Measurements from ENCODE around the gene CX3CL1. TPM values are rescaled to one million over a fixed set of nuclear protein-coding genes. Genes with fewer than 3 reads are reported as not detected.

CX3CL1 gene
- total and polyA plus RNA-seq, 9 of the 15 experiments (the other 6 are each of a cell fraction or from before 2014, with no cell fraction given), result 0.09 TPM; not detected in 8

DNA sequence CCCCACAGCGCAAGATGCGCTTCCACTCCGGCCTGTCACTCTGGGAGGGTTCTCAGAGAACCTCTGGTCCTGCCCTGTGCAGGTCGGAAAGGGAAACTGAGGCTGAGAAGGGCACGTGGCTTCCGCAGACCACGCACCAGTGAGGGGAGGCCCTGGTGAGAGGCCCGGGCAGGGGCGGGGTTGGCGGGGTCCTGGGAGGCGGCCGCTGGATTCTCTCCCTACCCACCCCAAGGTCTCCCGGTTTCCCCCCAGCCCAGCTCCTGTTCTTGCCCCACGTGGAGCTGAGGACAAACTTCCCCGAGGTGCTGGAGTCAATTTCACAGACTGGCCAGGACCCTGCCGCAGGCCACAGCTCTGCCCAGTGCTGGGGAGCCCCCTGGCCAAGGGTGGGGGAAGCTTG, 43.8 kb downstream of the CX3CL1 start (continued):
- TF ChIP-seq AFF1 (IDR thresholded peaks at IDR 0.05; ENCODE audit: low read depth in 1 of 2, partially characterized antibody in 2 of 2) (no peak), RBM14 (IDR thresholded peaks at IDR 0.05; ENCODE audit: borderline replicate concordance, insufficient read depth, low read depth, low read length) (no peak), THRAP3 (IDR thresholded peaks at IDR 0.05; ENCODE audit: borderline replicate concordance) (no peak), TCFL5 (CRISPR knock-in tag; conservative IDR thresholded peaks at IDR 0.05) (no peak), HLTF (IDR thresholded peaks at IDR 0.05) (no peak)
- TF ChIP-seq, protein P1, sequence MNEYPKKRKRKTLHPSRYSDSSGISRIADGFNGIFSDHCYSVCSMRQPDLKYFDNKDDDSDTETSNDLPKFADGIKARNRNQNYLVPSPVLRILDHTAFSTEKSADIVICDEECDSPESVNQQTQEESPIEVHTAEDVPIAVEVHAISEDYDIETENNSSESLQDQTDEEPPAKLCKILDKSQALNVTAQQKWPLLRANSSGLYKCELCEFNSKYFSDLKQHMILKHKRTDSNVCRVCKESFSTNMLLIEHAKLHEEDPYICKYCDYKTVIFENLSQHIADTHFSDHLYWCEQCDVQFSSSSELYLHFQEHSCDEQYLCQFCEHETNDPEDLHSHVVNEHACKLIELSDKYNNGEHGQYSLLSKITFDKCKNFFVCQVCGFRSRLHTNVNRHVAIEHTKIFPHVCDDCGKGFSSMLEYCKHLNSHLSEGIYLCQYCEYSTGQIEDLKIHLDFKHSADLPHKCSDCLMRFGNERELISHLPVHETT (CRISPR knock-in tag; conservative IDR thresholded peaks at IDR 0.05 in 1 of 2, IDR thresholded peaks at IDR 0.05 in 1 of 2), result no peak
- TF ChIP-seq, protein P2, sequence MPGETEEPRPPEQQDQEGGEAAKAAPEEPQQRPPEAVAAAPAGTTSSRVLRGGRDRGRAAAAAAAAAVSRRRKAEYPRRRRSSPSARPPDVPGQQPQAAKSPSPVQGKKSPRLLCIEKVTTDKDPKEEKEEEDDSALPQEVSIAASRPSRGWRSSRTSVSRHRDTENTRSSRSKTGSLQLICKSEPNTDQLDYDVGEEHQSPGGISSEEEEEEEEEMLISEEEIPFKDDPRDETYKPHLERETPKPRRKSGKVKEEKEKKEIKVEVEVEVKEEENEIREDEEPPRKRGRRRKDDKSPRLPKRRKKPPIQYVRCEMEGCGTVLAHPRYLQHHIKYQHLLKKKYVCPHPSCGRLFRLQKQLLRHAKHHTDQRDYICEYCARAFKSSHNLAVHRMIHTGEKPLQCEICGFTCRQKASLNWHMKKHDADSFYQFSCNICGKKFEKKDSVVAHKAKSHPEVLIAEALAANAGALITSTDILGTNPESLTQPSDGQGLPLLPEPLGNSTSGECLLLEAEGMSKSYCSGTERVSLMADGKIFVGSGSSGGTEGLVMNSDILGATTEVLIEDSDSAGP (CRISPR knock-in tag; IDR thresholded peaks at IDR 0.05), result no peak
- TF ChIP-seq, protein P3, sequence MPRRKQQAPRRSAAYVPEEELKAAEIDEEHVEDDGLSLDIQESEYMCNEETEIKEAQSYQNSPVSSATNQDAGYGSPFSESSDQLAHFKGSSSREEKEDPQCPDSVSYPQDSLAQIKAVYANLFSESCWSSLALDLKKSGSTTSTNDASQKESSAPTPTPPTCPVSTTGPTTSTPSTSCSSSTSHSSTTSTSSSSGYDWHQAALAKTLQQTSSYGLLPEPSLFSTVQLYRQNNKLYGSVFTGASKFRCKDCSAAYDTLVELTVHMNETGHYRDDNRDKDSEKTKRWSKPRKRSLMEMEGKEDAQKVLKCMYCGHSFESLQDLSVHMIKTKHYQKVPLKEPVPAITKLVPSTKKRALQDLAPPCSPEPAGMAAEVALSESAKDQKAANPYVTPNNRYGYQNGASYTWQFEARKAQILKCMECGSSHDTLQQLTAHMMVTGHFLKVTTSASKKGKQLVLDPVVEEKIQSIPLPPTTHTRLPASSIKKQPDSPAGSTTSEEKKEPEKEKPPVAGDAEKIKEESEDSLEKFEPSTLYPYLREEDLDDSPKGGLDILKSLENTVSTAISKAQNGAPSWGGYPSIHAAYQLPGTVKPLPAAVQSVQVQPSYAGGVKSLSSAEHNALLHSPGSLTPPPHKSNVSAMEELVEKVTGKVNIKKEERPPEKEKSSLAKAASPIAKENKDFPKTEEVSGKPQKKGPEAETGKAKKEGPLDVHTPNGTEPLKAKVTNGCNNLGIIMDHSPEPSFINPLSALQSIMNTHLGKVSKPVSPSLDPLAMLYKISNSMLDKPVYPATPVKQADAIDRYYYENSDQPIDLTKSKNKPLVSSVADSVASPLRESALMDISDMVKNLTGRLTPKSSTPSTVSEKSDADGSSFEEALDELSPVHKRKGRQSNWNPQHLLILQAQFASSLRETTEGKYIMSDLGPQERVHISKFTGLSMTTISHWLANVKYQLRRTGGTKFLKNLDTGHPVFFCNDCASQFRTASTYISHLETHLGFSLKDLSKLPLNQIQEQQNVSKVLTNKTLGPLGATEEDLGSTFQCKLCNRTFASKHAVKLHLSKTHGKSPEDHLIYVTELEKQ (CRISPR knock-in tag; IDR thresholded peaks at IDR 0.05), result no peak

Measured in K562 (cell line).